ENCODE data around the gene CCDC88B. TPM values are rescaled to one million over a fixed set of nuclear protein-coding genes. Genes with fewer than 3 reads are reported as not detected.

CCDC88B gene
- total and polyA plus RNA-seq, 10 of the 15 experiments (the other 5 are each of a cell fraction or from before 2014, with no cell fraction given): 0.24 to 66.0 (median 19.2) TPM

GRCh38 chr11:64351136-64351631, 11.2 kb downstream of the CCDC88B start:
- no TSS peak for BruUV-seq (replicated peaks)
- CTCF ChIA-PET: interaction anchor here (1.4 to 7.3 kb wide), 2 partner anchors 33 to 145 kb away, joined by 4 to 143 read pairs; partner anchors contain the start of genes FERMT3, PRDX5 and TRMT112
- Histone ChIP-seq H4K20me1 (ENCODE audit: control insufficient read depth, insufficient read depth) (no peaks in the 10 kb centered on the region), H3K4me3 (no peak overlapping the region), H3K9ac (ENCODE audit: control insufficient read depth, insufficient read depth, low read length) (no peak overlapping the region), H3K4me1 (ENCODE audit: control insufficient read depth, insufficient read depth, low read length) (no peaks in the 10 kb centered on the region), H3K36me3 (ENCODE audit: control insufficient read depth in 2 of 2, insufficient read depth in 2 of 2, low read length in 1 of 2) (peaks cover 0 to 6% of the 10 kb centered on the region in 2 experiments; a peak in 2 of 4 replicates), H3K79me2 (ENCODE audit: control insufficient read depth, insufficient read depth, low read length) (no peaks in the 10 kb centered on the region), H2AFZ (ENCODE audit: control insufficient read depth, low read depth, low read length) (no peak overlapping the region), H3K9me3 (replicated peaks; ENCODE audit: control insufficient read depth, insufficient read depth, low read length) (no peaks in the 10 kb centered on the region), H3K4me2 (ENCODE audit: control insufficient read depth, insufficient read depth) (no peak overlapping the region), H3K27ac (ENCODE audit: control insufficient read depth, insufficient read depth) (no peak overlapping the region), H3K27me3 (replicated peaks in 1 of 2; ENCODE audit: control insufficient read depth in 2 of 2, insufficient read depth in 2 of 2, low read length in 1 of 2) (no peaks in the 10 kb centered on the region)
- TF ChIP-seq NKRF (conservative IDR thresholded peaks at IDR 0.05) (no peak), CEBPB (IDR thresholded peaks at IDR 0.05; ENCODE audit: borderline replicate concordance in 1 of 2, low read depth in 2 of 2, low read length in 2 of 2) (no peak), POLR2AphosphoS5 (IDR thresholded peaks at IDR 0.05; ENCODE audit: low read length) (no peak; the same call in 1 of the 2 replicates), NR2C1 (IDR thresholded peaks at IDR 0.05) (no peak), ZSCAN29 (IDR thresholded peaks at IDR 0.05) (no peak), BCLAF1 (IDR thresholded peaks at IDR 0.05) (no peak), RB1 (IDR thresholded peaks at IDR 0.05; ENCODE audit: borderline replicate concordance) (no peak)
- no peak for FAIRE-seq
- 80% methylated on average over 18 of the region's 18 CpGs for WGBS (ENCODE audit: insufficient coverage, insufficient replicate concordance, low lambda C conversion rate, missing lambda C conversion rate)
- DNase-seq (ENCODE audit: low read depth, low spot score): no peak
- SMC1A ChIA-PET (ENCODE audit: uncharacterized antibody, unreplicated experiment): no interaction called here
- intact Hi-C loops (cut with micrococcal nuclease; ENCODE audit: unreplicated experiment): no loop called here
- RAD21 ChIA-PET (ENCODE audit: unreplicated experiment): no interaction called here
- in situ Hi-C loops (cut with MboI): no loop called here
- POLR2A ChIA-PET: interaction anchor here (2.0 kb wide), 1 partner anchor 11 kb away, joined by 6 read pairs; the partner anchor contains the start of gene CCDC88B
- no peak for ATAC-seq
